ENCODE measurements around the gene ZNF276. TPM values are rescaled to one million over a fixed set of nuclear protein-coding genes. Genes with fewer than 3 reads are reported as not detected.
"Not testable (repeated sequence)": the region's sequence is repeated elsewhere in the genome, so short reads cannot be mapped to it uniquely, and the experiment has no call there.

The ZNF276 gene
- total RNA-seq, 1 donor from 2014 or later: 15.1 TPM

DNA sequence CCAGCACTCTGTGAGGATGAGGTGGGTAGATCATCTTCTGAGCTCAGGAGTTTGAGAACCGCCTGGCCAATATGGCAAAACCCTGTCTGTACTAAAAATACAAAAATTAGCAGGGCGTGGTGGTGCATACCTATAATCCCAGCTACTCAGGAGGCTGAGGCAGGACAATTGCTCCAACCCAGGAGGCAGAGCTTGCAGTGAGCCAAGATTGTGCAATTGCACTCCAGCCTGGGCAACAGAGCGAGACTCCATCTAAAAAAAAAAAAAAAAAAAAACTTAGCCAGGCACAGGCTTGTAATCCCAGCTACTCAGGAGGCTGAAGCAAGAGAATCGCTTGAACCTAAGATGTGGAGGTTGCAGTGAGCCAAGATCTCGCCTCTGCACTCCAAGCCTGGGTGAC, 56.9 kb downstream of the ZNF276 start:
- H3K27me3 ChIP-seq (ENCODE audit: control insufficient read depth in 3 of 3, insufficient read depth in 3 of 3, low read length in 3 of 3); H3K27ac ChIP-seq (ENCODE audit: low read depth, low read length); H3K36me3 ChIP-seq (ENCODE audit: control insufficient read depth in 3 of 3, insufficient read depth in 3 of 3, low read length in 3 of 3); H3K4me1 ChIP-seq (ENCODE audit: control insufficient read depth in 3 of 3, insufficient read depth in 3 of 3, low read length in 3 of 3); H3K9ac ChIP-seq (ENCODE audit: low read depth in 1 of 3, low read length in 3 of 3); H3K4me3 ChIP-seq (ENCODE audit: low read length in 3 of 3); H3K9me3 ChIP-seq (ENCODE audit: control insufficient read depth in 3 of 3, low read length in 3 of 3): not testable (repeated sequence)

DNA sequence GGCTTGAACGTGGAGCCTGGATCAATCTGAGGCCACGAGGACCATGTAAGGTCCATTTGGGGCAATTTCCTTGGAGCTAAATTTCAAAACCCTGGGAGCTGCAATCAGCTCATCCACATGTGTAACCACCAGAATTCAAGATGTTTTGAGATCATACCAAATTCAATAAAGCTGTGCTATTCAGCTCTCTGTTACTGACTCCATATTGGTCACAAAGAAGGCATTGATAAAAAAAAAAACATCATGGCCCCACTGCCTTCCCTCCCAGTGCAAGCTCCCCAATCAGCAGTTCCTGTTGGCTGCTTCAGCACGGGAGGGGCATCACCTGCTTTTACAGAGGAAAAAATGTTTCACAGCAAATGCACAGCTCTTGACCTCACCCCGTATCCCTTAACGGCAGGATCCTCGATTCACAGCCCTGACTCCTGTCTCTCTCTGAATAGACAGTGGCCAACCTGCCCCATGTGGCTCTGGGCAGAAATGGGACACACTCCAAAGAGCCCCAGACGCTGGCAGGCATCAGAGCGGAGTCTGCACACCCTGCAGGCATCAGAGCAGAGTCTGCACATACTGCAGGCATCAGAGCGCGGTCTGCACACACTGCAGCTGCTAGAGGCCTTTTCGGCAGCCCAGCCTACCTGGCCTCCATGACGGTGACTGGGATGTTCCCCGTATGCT, 58.0 kb downstream of the ZNF276 start:
- Histone ChIP-seq H3K36me3 (ENCODE audit: control insufficient read depth in 3 of 3, insufficient read depth in 3 of 3, low read length in 3 of 3) (no peaks in the 10 kb centered on the region), H3K27ac (ENCODE audit: low read depth, low read length) (no peak overlapping the region), H3K9ac (ENCODE audit: low read depth in 1 of 3, low read length in 3 of 3) (no peak overlapping the region), H3K27me3 (ENCODE audit: control insufficient read depth in 3 of 3, insufficient read depth in 3 of 3, low read length in 3 of 3) (no peaks in the 10 kb centered on the region), H3K9me3 (ENCODE audit: control insufficient read depth in 3 of 3, low read length in 3 of 3) (no peaks in the 10 kb centered on the region), H3K4me1 (ENCODE audit: control insufficient read depth in 3 of 3, insufficient read depth in 3 of 3, low read length in 3 of 3) (no peaks in the 10 kb centered on the region), H3K4me3 (ENCODE audit: low read length in 3 of 3) (no peak overlapping the region)

DNA sequence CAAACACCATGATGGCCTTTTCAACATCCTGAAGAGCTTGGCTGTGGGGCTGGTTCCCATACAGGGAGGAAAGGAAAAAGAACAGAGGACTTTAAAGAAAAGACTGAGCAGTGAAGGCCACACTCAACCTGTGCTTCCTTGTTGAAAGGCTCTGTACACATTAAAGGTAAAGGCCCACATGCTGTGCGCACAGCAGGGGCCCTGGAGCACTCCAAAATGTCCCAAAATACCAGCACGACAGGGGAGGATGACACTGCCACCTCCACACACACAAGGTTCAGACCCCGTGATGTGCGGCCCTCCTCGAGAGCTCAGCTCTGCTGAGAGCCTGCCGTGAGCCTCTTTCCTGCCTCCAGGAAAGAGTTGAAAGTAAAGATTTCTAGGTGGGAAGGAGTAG, 58.6 kb downstream of the ZNF276 start:
- Histone ChIP-seq H3K4me3 (ENCODE audit: low read length in 3 of 3) (no peak overlapping the region), H3K36me3 (ENCODE audit: control insufficient read depth in 3 of 3, insufficient read depth in 3 of 3, low read length in 3 of 3) (no peaks in the 10 kb centered on the region), H3K27ac (ENCODE audit: low read depth, low read length) (no peak overlapping the region), H3K9me3 (ENCODE audit: control insufficient read depth in 3 of 3, low read length in 3 of 3) (no peaks in the 10 kb centered on the region), H3K4me1 (ENCODE audit: control insufficient read depth in 3 of 3, insufficient read depth in 3 of 3, low read length in 3 of 3) (no peaks in the 10 kb centered on the region), H3K27me3 (ENCODE audit: control insufficient read depth in 3 of 3, insufficient read depth in 3 of 3, low read length in 3 of 3) (no peaks in the 10 kb centered on the region), H3K9ac (ENCODE audit: low read depth in 1 of 3, low read length in 3 of 3) (no peak overlapping the region)

DNA sequence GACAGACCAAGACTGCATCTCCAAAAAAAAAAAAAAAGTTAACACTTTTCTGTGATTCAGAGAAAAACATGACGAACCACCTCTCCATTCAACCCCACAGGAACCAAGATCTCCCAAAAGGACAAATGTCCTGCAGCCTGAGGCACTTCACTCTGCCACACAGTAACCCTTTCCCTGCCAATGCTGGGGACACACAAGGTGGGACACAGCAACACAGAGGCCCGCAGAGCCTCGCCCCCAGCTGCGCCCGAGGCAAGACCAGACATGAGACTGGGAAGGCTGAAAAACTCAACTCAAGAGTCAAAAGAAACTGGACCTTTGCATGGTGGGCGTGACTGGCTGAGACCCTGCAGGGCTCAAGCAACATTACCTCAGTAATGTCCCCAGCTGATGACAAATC, 61.2 kb downstream of the ZNF276 start:
- Histone ChIP-seq H3K9ac (ENCODE audit: low read depth in 1 of 3, low read length in 3 of 3) (no peak overlapping the region), H3K27me3 (ENCODE audit: control insufficient read depth in 3 of 3, insufficient read depth in 3 of 3, low read length in 3 of 3) (no peaks in the 10 kb centered on the region), H3K4me1 (ENCODE audit: control insufficient read depth in 3 of 3, insufficient read depth in 3 of 3, low read length in 3 of 3) (no peaks in the 10 kb centered on the region), H3K36me3 (ENCODE audit: control insufficient read depth in 3 of 3, insufficient read depth in 3 of 3, low read length in 3 of 3) (no peaks in the 10 kb centered on the region), H3K4me3 (ENCODE audit: low read length in 3 of 3) (no peak overlapping the region), H3K9me3 (ENCODE audit: control insufficient read depth in 3 of 3, low read length in 3 of 3) (no peaks in the 10 kb centered on the region), H3K27ac (ENCODE audit: low read depth, low read length) (no peak overlapping the region)

DNA sequence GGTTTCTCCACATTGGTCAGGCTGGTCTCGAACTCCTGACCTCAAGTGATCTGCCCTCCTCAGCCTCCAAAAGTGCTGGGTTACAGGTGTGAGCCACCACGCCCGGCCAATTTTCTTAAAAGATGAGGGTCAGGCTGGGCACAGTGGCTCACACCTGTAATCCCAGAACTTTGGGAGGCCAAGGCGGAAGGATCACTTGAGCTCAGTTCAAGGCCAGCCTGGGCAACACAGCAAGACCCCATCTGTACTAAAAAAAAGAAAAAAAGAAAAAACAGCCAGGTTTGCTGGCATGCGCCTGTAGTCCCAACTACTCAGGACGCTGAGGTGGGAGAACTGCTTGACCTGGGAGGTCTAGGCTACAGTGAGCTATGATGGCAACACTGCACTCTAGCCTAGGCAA, 62.6 kb downstream of the ZNF276 start:
- not testable (repeated sequence) for H3K4me1 ChIP-seq (ENCODE audit: control insufficient read depth in 3 of 3, insufficient read depth in 3 of 3, low read length in 3 of 3); H3K9me3 ChIP-seq (ENCODE audit: control insufficient read depth in 3 of 3, low read length in 3 of 3); H3K27ac ChIP-seq (ENCODE audit: low read depth, low read length); H3K36me3 ChIP-seq (ENCODE audit: control insufficient read depth in 3 of 3, insufficient read depth in 3 of 3, low read length in 3 of 3); H3K4me3 ChIP-seq (ENCODE audit: low read length in 3 of 3); H3K9ac ChIP-seq (ENCODE audit: low read depth in 1 of 3, low read length in 3 of 3); H3K27me3 ChIP-seq (ENCODE audit: control insufficient read depth in 3 of 3, insufficient read depth in 3 of 3, low read length in 3 of 3)

DNA sequence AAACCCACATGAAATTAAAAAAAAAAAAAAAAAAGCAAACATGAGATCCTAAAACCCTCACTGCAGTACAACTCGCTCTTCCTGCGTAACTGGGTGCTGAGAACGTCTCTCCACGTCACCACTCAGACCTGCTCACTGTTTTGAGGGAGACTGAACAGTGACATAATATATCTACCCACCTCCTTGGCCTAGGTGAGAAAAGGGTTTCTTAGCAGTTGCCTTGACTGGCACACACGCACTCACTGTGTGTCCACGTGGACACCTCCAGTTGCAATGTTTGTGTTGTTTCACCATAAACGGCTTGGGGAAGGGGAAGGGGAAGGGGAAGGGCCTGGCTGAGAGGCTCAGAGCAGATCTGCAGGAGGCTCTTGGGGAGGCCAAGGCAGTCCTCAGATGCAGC, 63.1 kb downstream of the ZNF276 start:
- Histone ChIP-seq H3K27me3 (ENCODE audit: control insufficient read depth in 3 of 3, insufficient read depth in 3 of 3, low read length in 3 of 3) (no peaks in the 10 kb centered on the region), H3K4me3 (ENCODE audit: low read length in 3 of 3) (no peak overlapping the region), H3K4me1 (ENCODE audit: control insufficient read depth in 3 of 3, insufficient read depth in 3 of 3, low read length in 3 of 3) (no peaks in the 10 kb centered on the region), H3K9me3 (ENCODE audit: control insufficient read depth in 3 of 3, low read length in 3 of 3) (no peaks in the 10 kb centered on the region), H3K9ac (ENCODE audit: low read depth in 1 of 3, low read length in 3 of 3) (no peak overlapping the region), H3K27ac (ENCODE audit: low read depth, low read length) (no peak overlapping the region), H3K36me3 (ENCODE audit: control insufficient read depth in 3 of 3, insufficient read depth in 3 of 3, low read length in 3 of 3) (no peaks in the 10 kb centered on the region)

DNA sequence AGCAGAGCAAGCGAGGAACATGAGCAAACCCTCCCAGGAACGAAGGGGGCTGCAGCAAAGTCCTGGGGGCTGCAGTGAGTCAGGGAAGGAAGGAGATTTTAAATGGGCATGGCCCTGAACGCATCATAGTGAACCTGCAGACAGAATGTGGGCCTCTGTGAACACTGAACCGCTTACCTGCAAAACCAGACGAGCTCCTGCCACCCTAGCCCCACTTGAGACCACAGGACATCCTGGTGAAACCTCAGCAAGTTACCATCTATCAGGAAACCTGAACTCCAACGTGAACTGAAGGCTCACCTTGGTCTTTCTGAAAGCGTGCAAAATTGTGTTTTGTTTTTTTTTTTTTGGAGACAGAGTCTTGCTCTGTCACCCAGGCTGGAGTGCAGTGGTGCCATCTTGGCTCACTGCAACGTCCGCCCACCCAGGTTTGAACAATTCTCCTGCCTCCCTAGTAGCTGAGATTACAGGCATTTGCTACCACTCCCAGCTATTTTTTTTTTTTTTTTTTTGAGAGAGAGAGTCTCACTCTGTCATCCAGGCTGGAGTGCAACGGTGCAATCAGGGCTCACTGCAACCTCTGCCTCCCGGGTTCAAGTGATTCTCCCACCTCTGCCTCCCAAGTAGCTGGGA, 64.3 kb downstream of the ZNF276 start:
- no peaks in the 10 kb centered on the region for H3K9me3 ChIP-seq (ENCODE audit: control insufficient read depth in 3 of 3, low read length in 3 of 3)
- H3K4me1 ChIP-seq (ENCODE audit: control insufficient read depth in 3 of 3, insufficient read depth in 3 of 3, low read length in 3 of 3): no peaks in the 10 kb centered on the region
- H3K27me3 ChIP-seq (ENCODE audit: control insufficient read depth in 3 of 3, insufficient read depth in 3 of 3, low read length in 3 of 3): no peaks in the 10 kb centered on the region
- H3K36me3 ChIP-seq (ENCODE audit: control insufficient read depth in 3 of 3, insufficient read depth in 3 of 3, low read length in 3 of 3): no peaks in the 10 kb centered on the region
- no peak overlapping the region for H3K27ac ChIP-seq (ENCODE audit: low read depth, low read length)
- H3K9ac ChIP-seq (ENCODE audit: low read depth in 1 of 3, low read length in 3 of 3): no peak overlapping the region
- no peak overlapping the region for H3K4me3 ChIP-seq (ENCODE audit: low read length in 3 of 3)

DNA sequence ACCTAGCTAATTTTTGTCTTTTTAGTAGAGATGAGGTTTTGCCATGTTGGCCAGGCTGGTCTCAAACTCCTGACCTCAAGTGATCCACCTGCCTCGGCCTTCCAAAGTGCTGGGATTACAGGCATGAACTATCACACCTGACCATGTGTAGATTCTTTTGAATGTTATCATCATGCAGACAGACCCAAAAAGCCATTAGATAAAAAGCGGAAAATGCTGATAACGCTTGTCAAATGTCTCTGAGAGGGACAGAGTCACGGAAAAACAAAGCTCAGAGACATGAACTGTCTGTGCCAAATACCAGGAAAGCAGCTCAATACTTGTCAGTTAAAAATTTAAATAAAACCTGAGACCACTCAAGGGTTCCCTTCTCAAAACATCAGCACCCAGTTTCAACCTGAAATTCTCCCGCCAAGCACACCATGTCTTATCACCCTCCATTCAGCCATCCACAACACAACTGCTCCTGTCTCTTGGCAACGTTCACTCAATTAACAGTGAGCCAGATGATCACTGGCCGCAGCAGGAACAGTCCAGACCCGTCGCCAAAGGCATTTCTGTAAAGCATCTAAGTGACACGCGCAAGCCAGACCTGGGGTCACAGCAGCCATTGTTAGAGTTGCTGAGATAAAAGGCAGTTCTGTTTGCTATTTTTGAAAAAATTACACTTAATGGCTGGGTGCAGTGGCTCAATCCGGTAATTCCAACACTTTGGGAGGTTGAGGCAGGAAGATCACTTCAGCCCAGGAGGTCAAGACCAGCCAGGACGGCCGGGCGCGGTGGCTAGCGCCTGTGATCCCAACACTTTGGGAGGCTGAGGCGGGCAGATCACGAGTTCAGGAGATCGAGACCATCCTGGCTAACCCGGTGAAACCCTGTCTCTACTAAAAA, 65.4 kb downstream of the ZNF276 start:
- no peak overlapping the region for H3K4me3 ChIP-seq (ENCODE audit: low read length in 3 of 3)
- no peaks in the 10 kb centered on the region for H3K9me3 ChIP-seq (ENCODE audit: control insufficient read depth in 3 of 3, low read length in 3 of 3)
- no peaks in the 10 kb centered on the region for H3K4me1 ChIP-seq (ENCODE audit: control insufficient read depth in 3 of 3, insufficient read depth in 3 of 3, low read length in 3 of 3)

DNA sequence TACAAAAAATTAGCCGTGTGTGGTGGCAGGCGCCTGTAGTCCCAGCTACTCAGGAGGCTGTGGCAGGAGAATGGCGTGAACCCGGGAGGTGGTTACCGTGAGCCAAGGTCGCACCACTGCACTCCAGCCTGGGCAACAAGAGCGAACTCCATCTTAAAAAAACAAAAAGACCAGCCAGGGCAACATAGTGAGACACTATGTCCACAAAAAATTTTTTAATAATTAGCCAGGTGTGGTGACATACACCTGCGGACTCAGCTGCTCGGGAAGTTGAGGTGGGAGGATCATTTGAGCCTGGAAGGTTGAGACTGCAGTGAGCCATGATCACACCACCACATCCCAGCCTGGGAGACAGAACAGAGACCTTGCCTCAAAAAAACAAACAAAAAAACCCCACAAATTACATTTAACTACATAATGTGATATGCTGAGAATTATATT, 66.0 kb downstream of the ZNF276 start:
- Histone ChIP-seq H3K4me3 (ENCODE audit: low read length in 3 of 3) (no peak overlapping the region), H3K9ac (ENCODE audit: low read depth in 1 of 3, low read length in 3 of 3) (no peak overlapping the region), H3K27ac (ENCODE audit: low read depth, low read length) (no peak overlapping the region), H3K4me1 (ENCODE audit: control insufficient read depth in 3 of 3, insufficient read depth in 3 of 3, low read length in 3 of 3) (no peaks in the 10 kb centered on the region), H3K9me3 (ENCODE audit: control insufficient read depth in 3 of 3, low read length in 3 of 3) (no peaks in the 10 kb centered on the region), H3K36me3 (ENCODE audit: control insufficient read depth in 3 of 3, insufficient read depth in 3 of 3, low read length in 3 of 3) (no peaks in the 10 kb centered on the region), H3K27me3 (ENCODE audit: control insufficient read depth in 3 of 3, insufficient read depth in 3 of 3, low read length in 3 of 3) (no peaks in the 10 kb centered on the region)

More for the DNA sequence above, 65.4 kb downstream of the ZNF276 start:
- Histone ChIP-seq H3K36me3 (ENCODE audit: control insufficient read depth in 3 of 3, insufficient read depth in 3 of 3, low read length in 3 of 3) (no peaks in the 10 kb centered on the region), H3K27me3 (ENCODE audit: control insufficient read depth in 3 of 3, insufficient read depth in 3 of 3, low read length in 3 of 3) (no peaks in the 10 kb centered on the region), H3K9ac (ENCODE audit: low read depth in 1 of 3, low read length in 3 of 3) (no peak overlapping the region), H3K27ac (ENCODE audit: low read depth, low read length) (no peak overlapping the region)
